Transverse colon (tissue), 4 donors: ENCODE measurements around the gene CDK14. TPM values are rescaled to one million over a fixed set of nuclear protein-coding genes. Genes with fewer than 3 reads are reported as not detected.

ENCODE experiments used
- DNase-seq: peaks from one replicate; pipeline ENCODE4 v3.0.0-alpha.2; 2019
- H3K27ac ChIP-seq, 4 donors: fragments of 200-600 bp; sonication (generic); 2 replicates each; pipeline ENCODE4 v1.5.1; 2016 to 2018; ENCODE audit warnings: inconsistent platforms in 4 of 4
- H3K27me3 ChIP-seq: fragments of 200-600 bp; sonication (generic); 2 replicates; pipeline ENCODE4 v1.5.1; 2017; ENCODE audit warnings: inconsistent platforms
- H3K36me3 ChIP-seq, 4 donors: fragments of 200-600 bp; sonication (generic); 2 replicates each; pipeline ENCODE4 v1.5.1; 2017 to 2019; ENCODE audit warnings: inconsistent platforms in 4 of 4
- H3K4me1 ChIP-seq, 4 donors: fragments of 200-600 bp; sonication (generic); 2 replicates each; pipeline ENCODE4 v1.5.1; 2017 to 2020; ENCODE audit warnings: inconsistent platforms in 4 of 4
- H3K4me3 ChIP-seq, 4 donors: fragments of 200-600 bp; sonication (generic); 1 replicate in 1 of 4; 2 replicates in 3 of 4; pipeline versions ENCODE4 v1.5.1 to v1.6.1; 2017 to 2019; ENCODE audit warnings: inconsistent platforms in 4 of 4
- H3K9me3 ChIP-seq, 2 donors: fragments of 200-600 bp; sonication (generic); 2 replicates each; pipeline ENCODE4 v1.5.1; 2017 to 2019; ENCODE audit warnings: inconsistent platforms in 2 of 2
- CTCF ChIP-seq, 5 experiments: fragments of 200-600 bp in 3 of 5; fragments of 450-650 bp in 2 of 5; sonication (generic) in 3 of 5; IDR thresholded peaks; 1 replicate in 2 of 5; 2 replicates in 3 of 5; pipeline ENCODE4 v1.5.1; 2016 to 2017; ENCODE audit warnings: antibody characterized with exemption in 5 of 5, inconsistent platforms in 3 of 5, mild to moderate bottlenecking in 2 of 5, moderate library complexity in 1 of 5
- EP300 ChIP-seq: sonication (generic); formaldehyde crosslinking; IDR thresholded peaks from one replicate; pipeline ENCODE4 v1.6.1; 2017; ENCODE audit warnings: antibody characterized with exemption, low read depth
- POLR2A ChIP-seq: fragments of 450-650 bp; IDR thresholded peaks from one replicate; pipeline ENCODE4 v1.6.1; 2016; ENCODE audit warnings: antibody characterized with exemption, mild to moderate bottlenecking, moderate library complexity
- POLR2AphosphoS5 ChIP-seq, 3 donors: sonication (generic); formaldehyde crosslinking; IDR thresholded peaks; one replicate each; pipeline ENCODE4 v1.6.1; 2016; ENCODE audit warnings: antibody characterized with exemption in 3 of 3
- WGBS, 2 donors: methylation state at CpG; one replicate each; pipeline ENCODE4 v1.1.5; 2018; ENCODE audit warnings: low coverage in 1 of 2; 5-methylcytosine and 5-hydroxymethylcytosine counted together
- in situ Hi-C, 4 donors: fragments of 200-750 bp; cut with MboI; loops; one replicate each; pipeline versions ENCODE4 v1.15.0 to v1.15.1; 2017; ENCODE audit warnings: low sequenced_read_pairs in 3 of 4, low pct_ligation_motif_present in 1 of 4, low pct_unique_long_range_greater_than_20kb in 1 of 4
- intact Hi-C: fragments of 100-400 bp; cut with DNase I; formaldehyde crosslinking; loops from one replicate; pipeline ENCODE4 v1.15.1; 2023; ENCODE audit warnings: low total_unique reads
- total RNA-seq, 4 donors: library from RNA; depleted of rRNA; stranded (reverse); fragments of >200 nt; gene quantifications; one replicate each; pipeline ENCODE4 v1.1.0, GENCODE V29; 2016

The CDK14 gene
- total RNA-seq, 4 donors from 2014 or later = 0.40 to 15.4 (median 4.8) TPM

GRCh38 chr7:91191771-91192170, 595.6 kb downstream of the CDK14 start:
- Histone ChIP-seq H3K9me3 (no peaks in the 10 kb centered on the region), H3K27ac (no peak overlapping the region), H3K27me3 (no peaks in the 10 kb centered on the region), H3K4me1 (no peaks in the 10 kb centered on the region), H3K4me3 (no peak overlapping the region), H3K36me3 (no peaks in the 10 kb centered on the region)
- intact Hi-C loops = no loop called here
- WGBS, 2 donors = 89 to 95% methylated on average over 3 of the region's 3 CpGs
- no peak for TF ChIP-seq POLR2A
- TF ChIP-seq CTCF (IDR thresholded peaks at IDR 0.05) = no peak
- TF ChIP-seq POLR2AphosphoS5 (IDR thresholded peaks at IDR 0.05) = no peak
- TF ChIP-seq EP300 = no peak
- no peak for DNase-seq
- in situ Hi-C loops = no loop called here

- no peak for TF ChIP-seq CTCF (IDR thresholded peaks at IDR 0.05)
- TF ChIP-seq POLR2A = no peak
- TF ChIP-seq POLR2AphosphoS5 (IDR thresholded peaks at IDR 0.05) = no peak
- no peak for TF ChIP-seq EP300
- no peaks in the 10 kb centered on the region for H3K9me3 ChIP-seq
- H3K36me3 ChIP-seq = no peaks in the 10 kb centered on the region
- 94% methylated on average over 1 of the region's 1 CpG; no CpG with 5 or more reads in 1 of the 2 donors for WGBS, 2 donors
- in situ Hi-C loops = no loop called here
- no peak for DNase-seq
- no peak overlapping the region for H3K4me3 ChIP-seq
- no peaks in the 10 kb centered on the region for H3K4me1 ChIP-seq
- no peak overlapping the region for H3K27ac ChIP-seq
- intact Hi-C loops = no loop called here
- H3K27me3 ChIP-seq = no peaks in the 10 kb centered on the region
Measured at GRCh38 chr7:91193141-91193540, 597.0 kb downstream of the CDK14 start.

- no peaks in the 10 kb centered on the region for H3K27me3 ChIP-seq
- no peaks in the 10 kb centered on the region for H3K9me3 ChIP-seq
- H3K4me1 ChIP-seq = no peaks in the 10 kb centered on the region
- DNase-seq = no peak
- no peak overlapping the region for H3K4me3 ChIP-seq
- no peak overlapping the region for H3K27ac ChIP-seq
- in situ Hi-C loops (no loop called here), intact Hi-C loops (no loop called here)
- TF ChIP-seq POLR2AphosphoS5 (IDR thresholded peaks at IDR 0.05) (no peak), EP300 (no peak), CTCF (IDR thresholded peaks at IDR 0.05) (no peak), POLR2A (no peak)
- no peaks in the 10 kb centered on the region for H3K36me3 ChIP-seq
Measured at GRCh38 chr7:91194841-91195240, 598.7 kb downstream of the CDK14 start.

GRCh38 chr7:91196058-91196457, 599.9 kb downstream of the CDK14 start:
- DNase-seq = no peak
- Histone ChIP-seq H3K27ac (no peak overlapping the region), H3K9me3 (no peaks in the 10 kb centered on the region), H3K36me3 (no peaks in the 10 kb centered on the region), H3K4me1 (no peaks in the 10 kb centered on the region), H3K4me3 (no peak overlapping the region), H3K27me3 (no peaks in the 10 kb centered on the region)
- in situ Hi-C loops = no loop called here
- no peak for TF ChIP-seq CTCF (IDR thresholded peaks at IDR 0.05)
- no peak for TF ChIP-seq POLR2A
- no peak for TF ChIP-seq POLR2AphosphoS5 (IDR thresholded peaks at IDR 0.05)
- TF ChIP-seq EP300 = no peak
- 62 to 83% methylated on average over 2 of the region's 2 CpGs for WGBS, 2 donors
- intact Hi-C loops = no loop called here
